Mammary epithelial cell (primary cell): Measurements from ENCODE around the gene P2RY14.

Experiments used
- EZH2 ChIP-seq: IDR thresholded peaks from 2 replicates; pipeline ENCODE4 v1.6.1; 2012; ENCODE audit warnings: low read length, inconsistent platforms, borderline replicate concordance
- TF ChIP-seq, protein P1 (sequence below), 2 donors: IDR thresholded peaks in 1 of 2; conservative IDR thresholded peaks in 1 of 2; 2 replicates each; pipeline ENCODE4 v1.5.1; 2011 to 2012; ENCODE audit warnings: inconsistent platforms in 2 of 2, low read length in 2 of 2, mild to moderate bottlenecking in 2 of 2, control low read depth in 1 of 2, low read depth in 1 of 2; ENCODE audit not compliant: insufficient read depth in 1 of 2; ENCODE audit errors: extremely low read depth in 1 of 2

DNA sequence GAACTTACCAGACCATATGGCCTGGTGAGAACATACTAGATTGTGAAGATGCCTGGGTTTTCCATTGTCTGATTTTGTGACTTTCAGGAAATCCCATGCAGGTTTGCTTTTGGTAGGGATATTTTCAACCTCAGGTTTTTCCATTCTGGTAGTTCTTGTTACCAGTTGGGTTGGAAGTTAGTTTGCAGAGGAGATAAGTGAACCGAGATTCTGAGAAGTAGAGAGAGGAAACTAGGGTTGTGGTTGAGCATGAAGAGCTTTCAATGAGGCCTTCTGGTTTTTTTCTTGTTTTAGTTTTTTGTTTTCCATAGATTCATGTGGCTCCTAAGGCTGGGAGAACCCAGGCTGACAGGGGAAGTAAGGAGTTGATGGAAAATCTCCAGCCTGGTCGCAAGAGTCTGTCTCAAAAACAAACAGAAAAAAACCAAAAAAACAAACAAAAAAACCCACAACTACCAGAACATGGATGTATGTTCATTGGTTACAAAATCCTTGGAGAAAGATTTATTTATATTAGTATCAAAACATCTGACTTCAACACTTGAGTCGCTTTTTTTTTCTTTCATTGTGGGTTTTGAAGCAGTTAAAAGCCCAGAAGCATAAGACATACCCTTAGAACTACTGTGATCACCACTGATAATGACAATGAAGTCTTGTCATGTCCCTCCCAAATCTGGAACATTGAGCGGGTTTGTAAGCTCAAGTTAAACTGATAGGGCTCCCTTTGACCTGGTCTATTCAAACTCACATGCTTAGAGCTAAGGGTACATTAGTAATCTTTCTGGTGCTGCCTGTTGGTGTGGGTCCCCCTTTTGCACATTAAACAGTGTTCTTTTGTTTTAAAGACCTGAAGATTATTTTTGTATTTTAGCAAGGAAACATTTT, 78.5 kb downstream of the P2RY14 start:
- TF ChIP-seq, protein P1, sequence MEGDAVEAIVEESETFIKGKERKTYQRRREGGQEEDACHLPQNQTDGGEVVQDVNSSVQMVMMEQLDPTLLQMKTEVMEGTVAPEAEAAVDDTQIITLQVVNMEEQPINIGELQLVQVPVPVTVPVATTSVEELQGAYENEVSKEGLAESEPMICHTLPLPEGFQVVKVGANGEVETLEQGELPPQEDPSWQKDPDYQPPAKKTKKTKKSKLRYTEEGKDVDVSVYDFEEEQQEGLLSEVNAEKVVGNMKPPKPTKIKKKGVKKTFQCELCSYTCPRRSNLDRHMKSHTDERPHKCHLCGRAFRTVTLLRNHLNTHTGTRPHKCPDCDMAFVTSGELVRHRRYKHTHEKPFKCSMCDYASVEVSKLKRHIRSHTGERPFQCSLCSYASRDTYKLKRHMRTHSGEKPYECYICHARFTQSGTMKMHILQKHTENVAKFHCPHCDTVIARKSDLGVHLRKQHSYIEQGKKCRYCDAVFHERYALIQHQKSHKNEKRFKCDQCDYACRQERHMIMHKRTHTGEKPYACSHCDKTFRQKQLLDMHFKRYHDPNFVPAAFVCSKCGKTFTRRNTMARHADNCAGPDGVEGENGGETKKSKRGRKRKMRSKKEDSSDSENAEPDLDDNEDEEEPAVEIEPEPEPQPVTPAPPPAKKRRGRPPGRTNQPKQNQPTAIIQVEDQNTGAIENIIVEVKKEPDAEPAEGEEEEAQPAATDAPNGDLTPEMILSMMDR (conservative IDR thresholded peaks at IDR 0.05 in 1 of 2, IDR thresholded peaks at IDR 0.05 in 1 of 2; ENCODE audit: extremely low read depth in 1 of 2, insufficient read depth in 1 of 2, low read depth in 1 of 2, low read length in 2 of 2), result no peak
- TF ChIP-seq EZH2, result no peak
